T-helper 1 cell (primary cell): ENCODE results near the gene SENP1.

Source experiments
- DNase-seq, 5 donors: peaks; one replicate each; pipeline ENCODE4 v3.0.0-alpha.2; 2012 to 2020

Gene SENP1

DNA sequence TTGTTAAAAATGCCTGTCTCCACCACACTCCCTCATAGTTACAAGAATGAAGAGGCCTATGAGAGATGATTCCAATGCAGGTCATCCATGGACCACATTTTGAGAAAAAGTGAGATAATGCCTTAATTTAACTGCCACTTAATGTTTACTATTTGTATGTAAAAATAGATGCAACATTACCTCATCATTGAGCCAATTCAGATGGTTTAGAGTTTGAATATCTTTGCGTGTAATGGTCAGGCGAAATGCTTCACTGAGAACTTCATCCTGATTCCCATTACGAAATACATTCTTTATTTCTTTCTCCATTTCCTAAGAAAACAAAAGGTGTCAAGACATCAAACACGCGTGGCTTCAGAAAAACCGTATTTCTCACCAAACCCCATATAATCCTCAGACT is 42.3 kb downstream of the SENP1 start:
- DNase-seq, result no peak

DNA sequence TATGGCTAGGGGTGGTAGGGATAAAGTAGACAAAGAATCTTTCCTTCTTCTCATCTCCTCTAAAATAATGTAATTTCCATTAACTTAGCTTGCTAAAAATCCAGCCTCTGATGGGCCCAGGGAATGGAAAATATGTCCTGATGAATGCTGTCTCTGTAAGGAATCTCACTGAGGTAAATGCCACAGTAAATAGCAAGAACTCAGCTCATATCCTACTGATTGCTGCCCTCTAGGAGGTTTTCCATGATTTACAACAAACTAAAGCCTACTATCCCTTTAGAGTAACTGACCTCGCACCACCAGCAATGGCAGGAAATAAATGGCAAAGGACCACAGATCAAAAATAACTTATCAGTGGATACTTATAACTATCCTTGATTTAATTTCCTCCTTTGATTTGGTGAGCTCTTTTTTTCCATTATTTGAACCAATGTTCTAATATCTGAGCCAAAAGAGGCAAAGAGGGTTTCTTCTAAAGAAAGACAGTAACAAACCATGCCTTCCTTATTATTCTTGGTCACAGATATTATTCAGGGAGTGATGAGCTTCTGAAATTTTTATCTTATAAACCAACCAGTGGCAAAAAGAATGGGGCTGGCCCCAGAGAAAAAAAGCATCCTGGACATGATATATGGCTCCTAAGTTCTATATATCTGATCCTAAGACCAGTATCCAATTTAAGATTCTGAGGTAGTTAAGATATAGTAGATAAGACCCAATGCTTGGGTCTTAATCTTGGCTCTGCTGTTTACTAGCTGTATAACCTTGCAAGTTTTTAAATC is 43.8 kb downstream of the SENP1 start:
- DNase-seq, result no peak

DNA sequence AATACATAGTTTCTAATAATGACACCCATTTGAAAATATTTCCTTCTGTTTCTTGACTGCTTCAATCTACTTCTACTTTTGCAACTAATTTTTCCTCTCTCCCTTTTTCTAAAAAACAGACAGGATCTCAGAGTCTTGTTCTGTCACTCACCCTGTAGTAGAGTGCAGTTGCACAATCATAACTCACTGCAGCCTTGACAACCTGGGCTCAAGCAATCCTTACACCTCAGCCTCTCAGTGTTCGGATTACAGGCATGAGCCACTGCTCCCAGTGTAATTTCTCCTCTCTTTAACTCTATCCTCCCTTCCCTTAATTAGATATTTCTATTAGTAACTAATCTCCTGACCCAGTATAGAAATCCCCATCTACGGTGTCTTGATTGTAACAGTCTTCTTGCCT is 45.4 kb downstream of the SENP1 start:
- DNase-seq, result no peak

DNA sequence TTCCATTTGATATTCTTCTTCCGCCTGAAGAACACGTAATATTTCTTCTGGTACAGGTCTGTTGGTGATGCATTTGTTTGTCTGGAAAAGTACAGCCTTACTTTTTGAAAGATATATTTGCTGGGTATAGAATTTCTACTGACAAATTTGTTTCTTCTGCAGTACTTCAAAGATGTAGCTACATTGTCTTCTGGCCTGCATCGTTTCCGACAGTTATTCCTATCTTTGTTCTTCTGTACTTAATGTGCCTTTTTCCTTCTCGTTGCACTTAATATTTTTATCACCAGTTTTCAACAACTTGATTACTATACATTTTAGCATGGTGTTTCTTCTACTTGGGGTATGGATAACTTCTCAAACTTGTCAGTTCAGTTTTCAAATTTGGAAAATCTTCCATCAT is 47.1 kb downstream of the SENP1 start:
- DNase-seq, result no peak

DNA sequence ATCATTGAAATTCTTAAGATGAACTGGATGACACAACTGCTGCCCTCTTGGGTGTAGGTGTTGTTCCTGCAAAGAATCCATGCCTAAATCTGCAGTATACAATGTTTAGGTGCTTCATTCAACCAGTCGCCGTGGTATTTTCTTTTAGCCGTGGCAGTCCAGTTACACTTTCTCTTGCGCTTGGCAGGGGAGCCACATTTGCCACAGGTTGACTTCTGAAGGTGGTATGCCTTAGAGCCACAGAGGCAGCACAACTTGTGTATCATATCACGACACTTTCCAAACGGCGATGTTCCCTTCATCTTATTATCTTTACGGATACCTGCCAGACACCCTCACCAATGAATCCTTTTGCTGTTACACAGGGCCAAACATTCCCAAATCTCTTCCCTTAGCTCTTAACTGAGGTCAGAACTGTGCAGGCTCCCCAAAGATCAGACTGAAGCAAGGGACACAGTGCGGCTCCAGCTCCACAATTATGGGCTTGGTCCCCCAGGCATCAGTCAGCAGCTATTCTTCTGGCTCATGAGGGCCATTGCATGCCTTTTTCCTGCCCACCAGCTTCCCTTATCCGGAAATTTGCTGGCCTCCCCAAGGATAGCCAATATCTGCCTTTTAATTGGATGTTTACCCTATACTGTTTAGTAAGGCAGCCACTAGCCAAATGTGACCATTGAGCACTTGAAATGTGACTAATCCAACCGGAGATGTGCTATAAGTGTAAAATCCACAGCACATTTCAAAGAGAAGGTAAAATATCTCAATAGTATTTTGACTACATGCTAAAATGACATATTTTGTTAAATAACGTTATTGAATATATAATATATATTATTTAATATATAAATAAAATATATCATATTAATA is 50.7 kb downstream of the SENP1 start:
- no peak for DNase-seq

DNA sequence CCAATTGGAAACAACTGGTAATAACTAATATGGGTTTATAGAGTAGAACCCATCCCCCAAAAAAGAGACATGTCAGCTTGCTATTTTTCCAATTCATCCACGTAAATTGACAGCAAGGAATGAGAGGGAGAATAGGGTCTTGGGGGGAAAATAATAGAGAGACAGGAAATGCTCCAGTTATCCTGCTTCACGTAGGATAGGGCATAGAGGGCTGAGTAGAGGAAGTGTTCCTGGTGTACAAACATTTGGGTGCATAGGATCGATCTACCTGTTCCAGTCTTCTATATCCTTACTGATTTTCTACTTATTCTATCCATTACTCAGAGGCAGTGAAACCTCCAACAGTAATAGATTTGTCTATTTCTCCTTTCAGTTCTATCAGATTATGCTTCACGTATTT is 52.0 kb downstream of the SENP1 start:
- no peak for DNase-seq

DNA sequence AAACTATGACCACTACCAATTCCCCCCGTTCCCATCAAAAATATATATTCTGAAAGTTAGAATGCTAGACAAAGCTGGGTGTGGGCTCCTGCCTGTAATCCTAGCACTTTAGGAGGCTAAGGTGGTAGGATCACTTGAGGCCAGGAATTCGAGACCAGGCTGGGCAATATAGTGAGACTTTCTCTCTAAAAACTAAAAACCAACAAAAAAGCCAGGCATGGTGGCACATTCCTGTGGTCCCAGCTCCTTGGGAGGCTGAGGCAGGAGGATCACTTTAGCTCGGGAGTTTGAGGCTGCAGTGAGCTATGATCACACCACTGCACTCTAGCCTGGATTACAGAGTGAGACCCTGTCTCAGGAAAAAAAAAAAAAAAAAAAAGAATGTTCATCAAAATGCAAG is 52.8 kb downstream of the SENP1 start:
- DNase-seq, result no peak

DNA sequence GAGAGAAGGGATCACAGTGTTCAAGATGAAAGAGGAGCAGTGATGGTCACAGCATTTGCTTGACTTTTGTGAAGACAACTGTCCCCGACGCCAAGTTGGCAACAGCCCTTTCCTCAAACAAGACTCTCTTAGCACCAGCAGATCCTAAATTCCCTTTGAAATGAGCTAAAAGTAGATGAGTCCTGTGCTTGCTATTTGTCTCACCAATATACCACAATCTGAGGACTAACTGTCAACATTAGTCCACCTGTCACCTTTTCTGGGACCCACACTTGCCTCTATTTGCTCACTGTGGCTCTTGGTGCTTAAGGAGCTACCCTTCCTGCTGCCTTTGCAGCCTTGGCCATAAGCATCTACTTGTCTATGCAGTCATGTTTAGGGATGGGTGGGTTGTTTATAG is 54.2 kb downstream of the SENP1 start:
- no peak for DNase-seq

DNA sequence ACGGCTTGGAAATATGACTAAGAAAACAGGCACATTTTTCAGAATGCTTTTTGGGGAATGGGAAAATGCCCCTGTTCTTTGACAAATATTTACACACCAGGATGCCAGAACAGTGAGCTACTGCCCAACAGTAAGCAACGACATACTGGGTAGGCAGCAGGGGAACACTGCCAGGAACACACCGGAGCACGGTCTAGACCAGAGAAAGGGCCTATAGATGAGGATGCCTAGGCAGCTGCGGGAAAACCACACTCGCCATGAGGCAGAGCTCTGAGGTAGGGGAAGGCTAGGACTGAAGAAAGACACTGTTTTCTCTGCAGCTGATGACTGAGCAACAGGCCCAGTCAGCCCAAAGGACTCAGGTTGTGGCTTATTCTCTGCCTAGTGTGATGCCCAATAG is 55.7 kb downstream of the SENP1 start:
- no peak for DNase-seq

DNA sequence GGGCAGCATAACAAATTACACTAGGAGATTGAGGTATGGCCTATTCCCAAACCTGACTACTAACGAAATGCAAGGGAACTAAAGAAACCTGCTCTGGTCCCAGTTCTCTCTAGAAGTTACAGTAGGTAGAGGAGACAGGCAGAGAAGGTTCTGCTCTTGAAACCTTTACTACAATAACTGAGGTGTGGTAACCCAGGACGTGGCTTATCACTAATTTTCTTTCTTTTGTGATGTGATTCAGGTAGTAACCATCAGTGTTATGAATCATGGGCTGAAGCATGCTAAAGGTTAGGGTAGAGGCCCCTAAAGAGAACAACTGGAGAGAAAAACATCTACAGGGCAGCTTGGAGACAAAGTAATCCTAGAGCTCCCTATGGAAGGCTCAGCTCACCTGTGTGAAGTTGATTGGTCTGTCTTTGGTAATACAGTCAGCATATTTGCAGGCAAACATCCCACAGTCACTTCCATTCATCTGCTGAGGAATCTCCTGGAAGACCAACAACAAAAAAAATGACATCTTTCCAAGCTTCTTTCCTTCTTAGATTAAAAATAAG is 59.8 kb downstream of the SENP1 start:
- no peak for DNase-seq

DNA sequence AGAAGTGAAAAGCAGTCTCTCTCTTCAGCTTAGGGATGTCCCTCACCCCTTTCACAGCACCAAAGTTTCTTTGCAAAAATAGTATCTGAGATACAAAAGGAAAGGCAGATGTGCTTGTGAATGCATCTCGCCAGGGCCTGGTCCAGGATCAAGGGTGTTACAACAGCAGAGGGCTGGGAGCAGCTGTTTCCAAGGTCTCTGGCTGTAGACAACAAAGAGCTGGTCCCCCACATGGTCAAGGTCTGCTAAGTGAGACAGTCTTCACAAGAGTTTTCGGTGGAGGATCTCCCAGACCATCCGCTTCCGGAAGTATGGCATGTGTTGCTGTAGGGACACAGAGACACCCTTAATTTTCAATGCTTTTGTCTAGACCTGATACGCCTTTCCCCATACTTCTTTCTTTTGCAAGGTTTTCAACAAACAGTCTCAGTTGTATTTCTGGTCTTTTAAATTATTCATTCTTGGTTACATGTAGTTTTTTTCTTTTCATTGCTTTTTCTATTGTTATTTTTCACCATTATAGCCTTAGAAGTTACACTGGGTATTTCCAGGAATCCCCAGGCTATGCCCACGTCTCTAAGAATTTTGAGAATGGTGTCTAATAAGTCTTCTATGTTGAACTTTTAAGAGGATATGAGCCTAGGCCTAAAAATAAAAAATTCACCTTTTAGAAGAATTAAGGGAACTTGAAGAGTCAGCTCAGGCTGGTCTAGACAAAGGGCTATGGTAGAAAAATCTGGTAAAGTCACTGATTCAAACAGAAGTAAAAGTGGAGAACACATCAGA is 60.6 kb downstream of the SENP1 start:
- DNase-seq, result no peak

DNA sequence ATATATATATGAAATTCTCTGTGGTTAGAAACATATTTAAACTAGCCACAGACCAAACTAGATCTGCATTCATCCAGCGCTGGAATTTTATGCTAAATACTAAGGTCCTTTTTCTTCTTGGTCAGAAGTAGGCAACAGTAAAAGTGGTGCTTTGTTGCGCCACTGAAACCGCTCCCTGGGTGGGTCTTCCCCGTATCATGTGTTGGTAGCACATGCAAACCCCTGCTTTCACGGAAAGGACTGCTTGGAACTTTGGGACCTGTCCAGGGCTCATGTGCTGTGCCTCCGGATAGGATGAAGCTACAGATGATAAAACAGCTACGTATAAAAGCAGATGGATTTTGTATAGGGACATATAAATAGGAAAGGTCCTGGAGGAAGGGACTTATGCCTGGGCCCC is 61.5 kb downstream of the SENP1 start:
- DNase-seq, result no peak

DNA sequence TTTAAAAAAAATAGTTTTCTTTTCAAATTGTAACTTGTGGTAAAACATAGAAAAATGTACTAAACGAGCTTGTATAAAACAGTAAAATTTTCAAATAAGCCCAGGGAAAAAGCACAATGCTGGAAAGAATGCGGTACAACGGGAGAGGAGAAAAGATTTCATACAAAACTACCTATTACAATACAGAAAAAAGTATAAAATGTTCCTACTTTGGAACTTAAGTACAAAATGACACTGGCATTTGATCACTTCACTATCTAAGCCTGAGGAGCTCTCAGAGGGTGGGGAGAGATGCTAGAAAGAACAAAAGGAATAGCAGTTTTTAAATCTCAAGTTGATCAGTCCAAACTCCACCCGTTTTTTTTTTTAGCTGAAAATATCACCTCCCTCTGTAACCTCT is 62.1 kb downstream of the SENP1 start:
- no peak for DNase-seq

DNA sequence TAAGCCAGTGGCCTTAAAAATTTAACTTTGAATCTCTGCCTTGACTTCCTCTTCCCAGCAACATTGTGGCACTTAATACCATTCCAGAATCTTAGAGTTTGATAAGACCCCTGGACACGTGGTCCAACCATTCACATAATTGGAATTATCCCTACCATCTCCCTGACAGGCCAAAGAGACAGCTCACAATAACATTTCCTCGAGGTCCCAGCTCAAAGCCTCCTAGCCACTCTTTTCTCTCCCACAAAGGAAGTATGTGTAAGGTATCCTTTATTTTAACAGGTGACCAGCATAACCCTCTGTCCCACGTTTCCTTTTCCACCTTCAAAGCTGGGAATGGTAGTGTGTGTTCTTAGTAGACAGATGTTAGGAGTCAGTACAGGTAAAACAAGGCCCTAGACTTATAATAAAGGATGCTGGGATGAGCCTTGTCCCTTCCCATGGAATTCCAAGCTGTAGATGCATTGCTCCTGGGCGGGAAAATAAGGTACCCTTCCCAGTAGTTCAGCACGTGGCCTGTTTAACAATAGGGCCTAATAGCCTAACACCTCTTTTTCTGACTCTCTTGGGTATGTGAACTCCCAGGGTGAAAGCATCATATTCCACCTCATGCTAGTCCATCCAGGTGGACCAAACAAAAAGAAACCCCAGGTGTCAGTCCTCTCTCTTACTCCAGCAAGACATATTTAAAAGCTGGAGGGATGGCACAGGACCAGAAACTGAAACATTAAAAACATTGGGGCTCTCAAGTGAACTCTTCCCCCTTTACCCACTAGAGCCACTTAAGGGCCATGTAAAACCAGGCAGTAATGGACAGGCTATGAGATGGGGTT is 64.1 kb downstream of the SENP1 start:
- DNase-seq, result no peak

DNA sequence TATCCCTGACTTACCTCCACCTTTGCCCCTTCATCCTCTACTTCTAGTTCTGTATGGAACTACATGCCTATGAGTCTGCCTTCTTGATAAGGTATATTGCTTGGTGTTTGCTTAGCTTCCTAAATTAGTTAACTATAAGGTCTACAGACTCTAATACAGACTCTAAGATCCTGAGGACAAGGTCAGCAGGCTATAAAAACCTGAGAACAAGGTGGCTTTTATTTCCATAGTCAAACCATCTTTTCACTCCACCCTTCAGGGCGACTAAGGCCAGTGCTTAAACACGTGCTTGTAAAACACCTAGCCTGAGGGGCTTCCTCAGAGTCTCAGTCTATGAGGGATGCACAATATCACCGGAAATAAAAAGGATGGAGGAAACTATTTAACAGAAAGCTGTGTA is 65.5 kb downstream of the SENP1 start:
- no peak for DNase-seq

DNA sequence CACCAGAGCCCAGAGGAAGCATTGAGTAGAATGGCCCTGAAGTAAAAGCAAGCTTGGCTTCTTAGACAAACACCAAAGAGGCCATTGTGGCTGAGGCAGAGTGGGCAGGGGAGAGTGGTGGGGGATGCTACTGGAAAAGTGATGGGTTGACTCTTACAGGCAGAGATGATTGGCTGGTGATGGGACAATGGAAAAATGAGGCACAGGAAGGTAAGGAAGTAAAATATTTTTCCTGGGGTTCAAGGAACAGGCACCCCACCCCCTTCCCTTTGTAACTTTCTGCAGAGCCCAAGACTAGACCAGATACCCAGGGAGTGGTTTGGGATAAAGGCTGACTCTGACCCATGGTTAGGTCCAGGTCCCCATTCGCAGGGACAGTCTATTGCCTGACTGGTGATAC is 66.7 kb downstream of the SENP1 start:
- DNase-seq, result no peak

DNA sequence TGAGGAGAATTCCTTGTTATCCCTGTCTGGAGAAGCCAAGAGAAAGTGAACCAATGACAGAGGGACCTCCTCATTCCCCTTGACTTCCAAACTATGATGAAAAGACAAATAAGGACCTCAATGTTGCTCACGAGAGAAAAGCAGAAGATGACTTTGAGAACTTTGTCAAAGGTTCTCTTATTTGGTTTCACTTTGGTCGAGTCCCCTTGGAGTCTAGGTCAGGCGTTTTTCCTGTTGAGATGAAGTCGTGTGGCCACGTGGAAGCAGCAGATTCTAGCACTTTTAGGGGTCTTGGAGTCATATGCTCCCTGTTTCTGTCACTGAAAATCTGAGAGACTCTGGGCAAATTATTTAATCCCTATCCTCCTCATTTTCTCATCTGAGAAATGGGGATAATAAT is 67.8 kb downstream of the SENP1 start:
- DNase-seq, result no peak

DNA sequence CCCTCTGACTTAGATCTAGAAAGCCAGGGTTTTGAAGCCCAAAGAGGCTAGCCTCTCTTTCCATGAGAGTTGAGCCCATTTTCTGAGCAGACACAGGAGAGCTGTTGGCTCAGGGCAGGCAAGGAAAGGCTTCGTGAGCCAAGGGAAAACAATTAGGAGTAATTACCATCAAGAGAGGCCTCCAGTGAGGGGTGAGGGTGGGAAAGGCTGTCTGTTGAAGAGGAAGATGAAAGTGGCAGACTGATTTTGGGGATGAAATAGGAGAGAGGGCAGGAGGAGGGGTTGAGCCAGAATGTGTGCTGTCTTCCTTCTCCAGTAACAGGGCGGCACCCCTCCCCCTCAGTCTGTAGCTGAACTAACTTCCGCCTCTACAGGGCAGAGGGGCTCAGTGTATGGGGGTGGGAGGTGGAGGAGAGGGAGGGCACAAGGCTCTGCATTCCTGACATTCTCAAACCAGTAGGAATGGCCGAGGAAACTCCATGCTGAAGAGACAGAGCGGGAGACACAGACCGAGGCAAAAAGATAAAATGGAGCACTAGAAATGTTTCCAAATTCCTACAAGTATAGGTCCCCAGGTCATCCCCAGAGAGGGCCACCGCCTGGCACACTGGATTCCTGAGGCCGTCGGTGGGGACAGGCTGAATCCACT is 68.5 kb downstream of the SENP1 start:
- no peak for DNase-seq

DNA sequence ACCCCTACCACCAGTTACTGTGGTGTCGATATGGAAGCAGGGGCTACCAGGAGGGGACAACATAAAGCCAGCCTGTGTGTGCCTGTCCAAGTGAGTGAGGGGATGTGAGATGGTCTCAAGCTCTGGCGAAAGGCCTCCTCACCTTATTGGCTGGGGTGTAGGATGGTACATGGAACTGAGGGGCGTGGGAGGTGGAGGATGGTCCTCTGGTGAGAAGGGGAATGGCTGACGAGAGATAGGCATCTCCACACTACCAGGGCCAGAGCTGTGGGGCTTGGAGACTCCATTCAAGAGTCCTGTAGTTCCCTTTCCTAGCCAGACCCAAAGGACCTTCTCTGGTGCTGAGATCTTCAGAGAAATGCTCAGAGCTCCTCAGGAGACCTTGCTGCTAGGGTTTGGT is 69.1 kb downstream of the SENP1 start:
- no peak for DNase-seq

DNA sequence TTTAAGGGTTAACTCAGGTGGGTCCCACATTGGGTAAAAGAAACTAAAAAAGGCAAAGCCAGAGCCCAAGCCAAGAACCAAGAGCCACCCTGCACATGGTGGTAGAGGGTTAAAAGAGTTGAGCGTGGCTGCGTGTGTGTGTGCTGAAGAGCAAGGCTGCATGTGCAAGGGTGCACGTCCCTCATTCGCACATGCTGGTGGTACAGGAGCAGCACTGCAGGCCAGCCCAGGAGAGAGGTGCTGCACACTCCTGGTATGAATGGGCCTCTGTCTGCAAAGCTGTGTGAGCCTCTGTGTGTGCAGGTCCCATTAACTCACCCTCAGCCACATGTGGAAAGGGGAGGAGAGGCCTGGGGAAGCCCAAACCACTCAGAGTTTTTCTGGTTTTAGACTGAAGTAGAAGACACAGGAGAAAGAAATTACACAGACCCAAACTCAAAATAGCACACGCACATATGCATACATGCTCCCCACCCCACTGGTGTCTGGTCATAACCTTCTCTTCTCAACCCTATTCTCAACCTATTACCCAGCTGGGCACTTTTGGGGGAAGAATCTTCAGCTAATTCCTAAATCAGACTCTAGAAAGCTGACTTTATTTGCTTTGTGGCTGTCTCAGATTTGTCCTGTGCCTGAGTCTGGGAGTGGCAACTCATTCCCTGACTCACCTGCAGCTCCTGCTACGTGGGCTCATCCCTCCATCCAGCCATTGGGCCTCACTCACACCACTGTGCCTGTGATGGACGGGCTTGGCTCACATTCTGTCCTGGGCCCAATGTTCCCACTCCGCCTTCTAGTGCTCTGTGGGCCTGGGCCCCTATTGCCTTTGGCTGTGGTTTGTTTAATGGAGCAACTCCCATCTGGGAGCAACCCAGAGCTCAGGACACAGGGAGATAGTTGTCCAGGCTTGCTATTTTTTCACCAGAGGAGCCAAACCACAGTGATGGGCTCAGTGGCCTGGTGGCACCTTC is 70.8 kb downstream of the SENP1 start:
- DNase-seq, result no peak
